Measurements from ENCODE around the gene C5orf58.

The C5orf58 gene

GRCh38 chr5:170268153-170268689 is 35.4 kb downstream of the C5orf58 start:
- H3K27ac ChIP-seq: no peak overlapping the region; the same call in 1 of the 2 replicates
- TF ChIP-seq, protein P1, sequence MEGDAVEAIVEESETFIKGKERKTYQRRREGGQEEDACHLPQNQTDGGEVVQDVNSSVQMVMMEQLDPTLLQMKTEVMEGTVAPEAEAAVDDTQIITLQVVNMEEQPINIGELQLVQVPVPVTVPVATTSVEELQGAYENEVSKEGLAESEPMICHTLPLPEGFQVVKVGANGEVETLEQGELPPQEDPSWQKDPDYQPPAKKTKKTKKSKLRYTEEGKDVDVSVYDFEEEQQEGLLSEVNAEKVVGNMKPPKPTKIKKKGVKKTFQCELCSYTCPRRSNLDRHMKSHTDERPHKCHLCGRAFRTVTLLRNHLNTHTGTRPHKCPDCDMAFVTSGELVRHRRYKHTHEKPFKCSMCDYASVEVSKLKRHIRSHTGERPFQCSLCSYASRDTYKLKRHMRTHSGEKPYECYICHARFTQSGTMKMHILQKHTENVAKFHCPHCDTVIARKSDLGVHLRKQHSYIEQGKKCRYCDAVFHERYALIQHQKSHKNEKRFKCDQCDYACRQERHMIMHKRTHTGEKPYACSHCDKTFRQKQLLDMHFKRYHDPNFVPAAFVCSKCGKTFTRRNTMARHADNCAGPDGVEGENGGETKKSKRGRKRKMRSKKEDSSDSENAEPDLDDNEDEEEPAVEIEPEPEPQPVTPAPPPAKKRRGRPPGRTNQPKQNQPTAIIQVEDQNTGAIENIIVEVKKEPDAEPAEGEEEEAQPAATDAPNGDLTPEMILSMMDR (conservative IDR thresholded peaks at IDR 0.05): peak; percentile 4

DNA sequence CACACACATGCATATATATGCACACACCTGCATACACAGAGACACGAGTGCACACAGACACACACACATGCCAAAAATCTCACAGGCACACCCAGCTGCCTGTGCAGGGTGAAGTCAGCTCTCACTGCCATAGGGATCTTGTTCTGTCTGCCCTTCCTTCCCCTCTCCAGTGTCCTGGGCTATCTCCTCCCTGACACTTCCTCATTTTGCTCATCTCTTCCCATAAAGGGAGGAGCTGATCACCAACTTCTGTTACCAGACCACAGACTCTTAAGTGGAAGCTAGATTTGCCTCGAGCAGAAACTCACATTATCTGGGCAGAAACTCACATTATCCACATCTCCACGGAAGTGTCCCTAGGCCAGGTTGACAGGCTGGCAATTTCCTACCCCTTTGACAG is 36.1 kb downstream of the C5orf58 start:
- TF ChIP-seq, protein P1 (conservative IDR thresholded peaks at IDR 0.05): no peak
- no peak overlapping the region for H3K27ac ChIP-seq

- TF ChIP-seq, protein P1 (conservative IDR thresholded peaks at IDR 0.05): no peak
- H3K27ac ChIP-seq: no peak overlapping the region
These were observed 36.8 kb downstream of the C5orf58 start for GRCh38 chr5:170269579-170269978.

DNA sequence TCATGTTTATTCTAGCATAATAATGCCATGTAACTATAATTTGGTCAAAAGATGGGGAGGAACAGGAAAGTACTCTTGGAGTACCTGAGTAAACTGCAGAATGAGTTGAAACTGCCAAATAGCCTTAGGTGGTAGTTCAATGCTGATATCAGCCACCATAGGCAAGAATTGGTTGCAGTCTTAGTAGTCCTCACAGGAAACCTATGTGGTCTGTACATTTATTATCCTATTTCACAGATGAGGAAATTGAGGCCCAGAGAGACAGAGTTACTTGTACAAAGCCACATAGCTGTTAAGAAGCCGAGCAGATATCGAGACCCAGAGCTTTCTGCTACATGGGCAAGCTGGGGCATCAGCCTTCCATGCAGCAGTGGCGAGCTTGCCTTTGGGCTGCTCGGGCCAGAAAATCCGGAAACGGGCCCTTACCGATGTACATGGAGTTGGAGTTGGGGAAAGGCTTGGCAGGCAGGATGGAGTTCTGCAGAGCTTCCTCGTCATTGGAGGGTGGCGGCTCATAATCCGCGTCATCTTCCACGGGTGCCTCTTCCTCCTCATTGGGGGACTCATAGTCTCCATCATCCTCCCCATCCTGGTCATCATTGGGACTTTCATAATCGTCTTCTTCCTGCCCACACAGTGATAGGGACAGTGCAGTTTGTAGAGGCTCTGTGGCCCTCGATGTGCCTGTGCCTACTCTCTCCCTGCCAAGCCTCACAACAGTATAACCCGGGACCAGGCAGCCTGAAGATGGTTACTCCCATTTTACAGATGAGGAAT is 37.7 kb downstream of the C5orf58 start:
- no peak overlapping the region for H3K27ac ChIP-seq
- TF ChIP-seq, protein P1 (conservative IDR thresholded peaks at IDR 0.05): no peak

- no peak overlapping the region for H3K27ac ChIP-seq
- TF ChIP-seq, protein P1 (conservative IDR thresholded peaks at IDR 0.05): no peak; the same call in 1 of the 2 replicates
These were observed 41.4 kb downstream of the C5orf58 start for GRCh38 chr5:170273968-170274710.

GRCh38 chr5:170275376-170275994 is 42.7 kb downstream of the C5orf58 start:
- TF ChIP-seq, protein P1 (conservative IDR thresholded peaks at IDR 0.05): no peak
- H3K27ac ChIP-seq: no peak overlapping the region

DNA sequence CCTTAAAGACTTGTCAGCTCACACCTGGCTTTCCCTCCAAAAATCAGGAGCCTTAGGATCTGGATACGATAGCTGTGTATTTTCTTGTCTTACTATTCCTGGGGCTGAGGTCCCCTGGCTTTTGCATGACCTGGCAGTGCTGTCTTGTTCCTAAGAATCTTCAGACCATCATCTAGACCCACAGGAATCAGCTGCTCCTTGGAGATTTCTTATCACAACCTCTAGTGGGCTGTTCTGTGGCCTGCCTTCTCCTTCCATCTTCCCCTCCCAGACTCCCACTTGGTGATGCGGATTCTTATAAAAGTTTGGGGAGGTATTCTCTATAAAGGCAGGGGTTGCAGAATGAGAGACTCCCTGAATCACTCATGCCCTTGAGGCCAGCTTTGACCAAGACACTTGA is 43.4 kb downstream of the C5orf58 start:
- no peak overlapping the region for H3K27ac ChIP-seq
- TF ChIP-seq, protein P1 (conservative IDR thresholded peaks at IDR 0.05): no peak
